HG03045 (cell line): ENCODE results near the gene RADIL.
"Not testable (repeated sequence)": the region's sequence is repeated elsewhere in the genome, so short reads cannot be mapped to it uniquely, and the experiment has no call there.

Experiments
- ATAC-seq: cut with Tn5 transposase; IDR thresholded peaks from one replicate; pipeline ENCODE4 v1.9.1; 2021; ENCODE audit warnings: mild to moderate bottlenecking, moderate library complexity; ENCODE audit not compliant: unreplicated experiment

Gene RADIL

GRCh38 chr7:4797858-4798705 is 85.4 kb downstream of the RADIL start:
- ATAC-seq, result no peak

GRCh38 chr7:4796453-4796852 is 87.1 kb downstream of the RADIL start:
- ATAC-seq, result no peak

- no peak for ATAC-seq
Measured at GRCh38 chr7:4794591-4795350, 88.7 kb downstream of the RADIL start.

GRCh38 chr7:4794171-4794570 is 89.3 kb downstream of the RADIL start:
- ATAC-seq, result not testable (repeated sequence)

GRCh38 chr7:4793385-4793993 is 90.0 kb downstream of the RADIL start:
- ATAC-seq, result not testable (repeated sequence)

GRCh38 chr7:4792537-4793126 is 90.9 kb downstream of the RADIL start:
- ATAC-seq, result no peak

GRCh38 chr7:4791738-4792536 is 91.6 kb downstream of the RADIL start:
- no peak for ATAC-seq

- ATAC-seq, result no peak
Measured at GRCh38 chr7:4791101-4791737, 92.3 kb downstream of the RADIL start.

- no peak for ATAC-seq
Measured at GRCh38 chr7:4790516-4790991, 93.0 kb downstream of the RADIL start.

GRCh38 chr7:4790078-4790465 is 93.4 kb downstream of the RADIL start:
- no peak for ATAC-seq

- ATAC-seq, result no peak
Measured at GRCh38 chr7:4789194-4790077, 94.1 kb downstream of the RADIL start.

GRCh38 chr7:4788627-4789189 is 94.8 kb downstream of the RADIL start:
- no peak for ATAC-seq

- no peak for ATAC-seq
Measured at GRCh38 chr7:4787947-4788626, 95.4 kb downstream of the RADIL start.

- ATAC-seq, result no peak
Measured at GRCh38 chr7:4787541-4787940, 96.0 kb downstream of the RADIL start.

GRCh38 chr7:4786015-4786414 is 97.5 kb downstream of the RADIL start:
- no peak for ATAC-seq

- ATAC-seq, result no peak
Measured at GRCh38 chr7:4785371-4785770, 98.1 kb downstream of the RADIL start.

GRCh38 chr7:4784799-4785198 is 98.7 kb downstream of the RADIL start:
- ATAC-seq, result no peak

GRCh38 chr7:4783762-4784351 is 99.7 kb downstream of the RADIL start:
- no peak for ATAC-seq
